ACHN (cell line): ENCODE results near the gene IFI30.
"Not testable (repeated sequence)": the region's sequence is repeated elsewhere in the genome, so short reads cannot be mapped to it uniquely, and the experiment has no call there.

Experiments
- DNase-seq: peaks from one replicate; pipeline ENCODE4 v3.0.0-alpha.2; 2015
- in situ Hi-C: cut with HindIII; loops from 2 replicates; pipeline ENCODE4 v1.10.0; 2017; ENCODE audit warnings: low sequenced_read_pairs, low pct_ligation_motif_present, low pct_unique_long_range_greater_than_20kb

IFI30 gene

DNA sequence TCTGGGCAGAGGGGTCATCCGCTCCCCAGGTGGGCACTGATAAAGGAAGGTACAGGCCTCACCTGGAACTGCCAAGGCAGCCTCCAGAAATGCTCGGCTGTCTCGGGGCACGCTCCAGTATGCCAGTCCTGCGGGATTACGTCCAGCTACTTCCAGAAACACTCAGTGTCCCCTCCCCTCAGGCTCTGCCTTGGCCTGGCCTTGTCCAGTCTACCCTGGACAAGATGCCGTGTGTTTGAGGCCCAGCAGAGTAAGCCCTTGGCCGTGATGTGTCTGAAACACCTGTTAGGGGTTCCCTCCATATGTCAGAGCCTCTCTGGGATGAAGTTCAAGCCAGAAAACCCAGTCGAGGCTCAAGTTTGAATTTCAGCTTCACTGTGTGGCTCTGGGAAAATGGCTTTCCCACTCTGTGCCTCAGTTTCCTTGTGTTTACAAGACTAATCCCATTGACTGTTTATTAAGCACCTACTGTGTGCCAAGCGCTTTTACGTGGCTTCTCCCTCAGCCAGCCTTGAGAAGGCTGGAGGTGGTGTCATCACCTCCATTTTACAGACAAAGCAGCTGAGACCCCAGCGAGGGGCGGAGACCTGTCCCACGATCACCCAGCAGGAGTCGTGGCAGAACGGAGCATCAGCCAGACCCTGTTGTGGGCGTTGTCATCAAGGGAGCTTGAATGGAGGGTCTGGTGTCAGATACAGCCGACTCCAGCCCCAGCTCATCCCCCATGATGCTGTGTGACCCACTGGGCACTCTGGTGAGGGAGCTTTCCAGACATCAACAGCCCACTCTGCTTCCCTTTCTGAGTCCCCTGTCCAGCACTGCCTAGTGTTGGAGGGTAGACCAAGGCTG is 22.6 kb upstream of the IFI30 start:
- in situ Hi-C loops = no loop called here
- DNase-seq = no peak

DNA sequence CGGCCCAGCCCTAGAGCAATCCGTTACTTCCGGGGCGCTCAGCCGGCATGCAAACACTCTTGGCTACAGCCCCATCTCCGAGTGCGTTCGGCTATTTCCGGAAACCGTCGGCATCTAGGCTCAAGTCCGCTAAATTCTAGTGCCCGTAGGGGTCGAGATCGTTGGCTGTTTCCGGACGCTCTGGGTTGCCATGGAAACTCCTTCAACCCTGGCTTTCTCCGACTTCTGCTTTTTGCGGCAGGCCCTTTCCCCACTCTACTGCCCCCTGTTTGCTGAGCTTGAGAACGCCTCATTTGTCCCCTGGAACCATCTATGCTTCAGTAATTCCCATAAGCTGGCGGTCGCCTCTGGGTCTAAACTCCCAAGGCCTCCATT is 21.2 kb upstream of the IFI30 start:
- DNase-seq = peak; percentile 96
- in situ Hi-C loops = no loop called here

DNA sequence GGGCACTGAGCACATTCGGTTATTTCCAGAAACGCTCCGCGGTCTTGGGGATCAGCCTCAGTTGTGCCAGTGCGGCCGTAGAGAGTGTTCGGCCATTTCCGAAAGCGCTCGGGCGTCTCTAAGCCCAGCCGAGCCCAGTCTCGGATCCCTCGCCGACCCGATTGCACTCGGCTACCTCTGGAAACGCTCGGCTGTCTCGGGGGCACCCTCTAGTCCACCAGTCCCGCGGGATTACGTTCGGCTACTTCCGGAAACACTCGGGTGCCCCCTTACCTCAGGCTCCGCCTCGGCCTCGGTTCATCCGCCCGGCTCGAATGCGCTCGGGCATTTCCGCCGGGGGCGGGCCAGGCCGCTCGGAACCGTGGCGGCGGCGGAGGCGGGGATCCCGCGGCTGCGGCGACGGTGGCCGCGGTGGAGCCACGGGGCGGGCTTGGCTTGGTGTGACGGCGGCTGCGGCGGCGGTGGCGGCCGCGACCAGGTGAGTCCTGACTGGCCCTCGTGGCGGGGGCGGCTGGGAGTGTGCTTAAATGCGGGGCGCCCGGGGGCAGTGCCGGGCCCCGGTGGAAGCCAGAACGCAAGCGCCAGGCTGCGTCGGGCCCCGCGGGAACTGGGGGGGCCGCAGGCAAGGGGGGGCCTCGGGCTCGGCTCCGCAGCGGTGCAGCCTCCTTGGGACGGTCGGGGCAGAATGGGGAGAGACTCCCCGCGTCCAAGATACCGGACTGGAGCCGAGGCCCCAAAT is 20.6 kb upstream of the IFI30 start, which contains the start of gene PIK3R2:
TSS of gene PIK3R2 (plus strand) at position 347 of the 739 bp plus-strand sequence. CDS start 2,717 bp downstream, outside the sequence.
- in situ Hi-C loops = no loop called here
- peak; percentile 98 for DNase-seq

DNA sequence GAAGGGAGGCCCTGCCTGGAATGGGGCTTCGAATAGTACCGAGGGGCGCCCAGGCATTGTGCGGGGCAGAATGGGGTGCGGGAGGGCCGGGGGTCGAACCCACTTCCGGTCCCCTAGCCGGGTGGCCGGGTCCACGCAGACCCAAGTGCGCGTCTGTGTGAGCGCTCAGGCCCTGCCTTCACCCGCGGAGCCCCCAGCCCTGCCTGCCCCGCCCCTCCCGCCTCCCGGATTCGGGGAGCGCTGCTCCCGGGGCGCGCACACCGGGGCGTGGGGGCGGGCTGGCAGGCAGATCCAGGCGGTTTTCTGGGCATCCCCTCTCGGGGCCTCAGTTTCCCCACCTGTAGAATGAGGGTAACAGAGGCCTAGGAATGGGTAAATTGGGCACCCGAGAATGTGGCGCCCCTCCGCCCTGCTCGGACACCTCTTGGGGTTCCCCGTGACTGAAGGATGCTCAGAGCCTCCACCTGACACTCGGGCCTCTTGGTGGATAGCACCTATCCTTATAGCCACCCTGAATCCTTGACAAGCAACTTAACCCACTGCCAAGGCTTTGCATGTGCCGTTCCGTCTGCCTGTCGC is 20.0 kb upstream of the IFI30 start:
- in situ Hi-C loops = no loop called here
- DNase-seq = no peak

DNA sequence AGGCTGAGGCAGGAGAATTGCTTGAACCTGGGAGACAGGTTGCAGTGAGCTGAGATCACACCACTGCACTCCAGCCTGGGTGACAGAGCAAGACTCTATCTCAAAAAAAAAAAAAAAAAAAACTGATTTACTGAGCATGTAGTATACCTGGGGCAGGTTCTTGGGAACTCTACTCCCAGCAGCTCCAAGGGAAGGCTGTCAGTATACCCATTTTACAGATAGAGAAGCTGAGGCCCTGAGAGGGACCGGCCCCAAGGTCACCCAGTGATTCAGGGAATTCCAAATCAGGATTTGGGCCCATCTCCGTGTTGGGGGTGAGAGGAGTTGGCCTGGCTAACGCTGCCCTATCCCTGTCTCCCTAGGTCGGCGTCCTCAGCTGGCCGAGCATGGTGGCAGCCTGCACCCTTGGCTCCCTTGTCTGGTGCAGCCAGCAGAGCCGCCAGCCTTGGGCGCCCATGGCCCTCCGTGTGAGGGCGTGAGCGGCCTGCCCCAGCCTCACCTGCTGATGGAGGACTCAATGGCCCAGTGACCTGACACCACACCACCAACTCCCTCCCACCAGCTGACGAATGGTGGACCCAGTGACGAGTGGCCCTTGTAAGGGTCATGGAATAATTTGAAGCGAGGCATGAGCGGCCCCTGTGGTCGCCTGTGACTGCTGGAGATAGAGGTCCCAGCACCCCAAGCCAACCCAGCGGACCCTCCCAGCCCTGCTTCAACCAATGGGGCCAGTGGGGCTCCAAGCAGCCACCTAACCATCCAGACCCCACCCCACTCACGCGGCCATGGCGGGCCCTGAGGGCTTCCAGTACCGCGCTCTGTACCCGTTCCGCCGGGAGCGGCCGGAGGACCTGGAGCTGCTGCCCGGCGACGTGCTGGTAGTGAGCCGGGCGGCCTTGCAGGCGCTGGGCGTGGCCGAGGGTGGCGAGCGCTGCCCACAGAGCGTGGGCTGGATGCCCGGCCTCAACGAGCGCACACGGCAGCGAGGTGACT is 18.2 kb upstream of the IFI30 start:
- in situ Hi-C loops = no loop called here
- no peak for DNase-seq

DNA sequence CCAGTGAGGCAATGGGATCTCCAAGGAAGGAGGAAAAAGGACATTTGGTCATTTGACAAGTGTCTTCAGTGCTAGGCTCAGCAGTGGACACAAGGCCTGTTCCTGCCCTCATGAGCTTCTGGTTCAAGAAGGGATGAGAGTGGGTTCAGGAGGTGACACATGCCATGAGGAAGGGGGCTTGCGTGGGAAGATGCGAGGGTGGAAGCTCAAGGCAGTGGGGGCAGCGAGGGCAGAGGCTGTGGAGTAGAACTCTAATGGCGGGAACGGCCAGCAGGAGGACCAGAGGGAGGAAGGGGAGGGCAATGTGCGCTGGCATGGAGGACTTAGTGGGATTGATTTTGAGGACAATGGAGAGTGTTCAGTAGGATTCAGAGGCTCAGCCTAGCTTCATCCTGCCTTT is 17.3 kb upstream of the IFI30 start:
- DNase-seq = no peak
- in situ Hi-C loops = no loop called here

DNA sequence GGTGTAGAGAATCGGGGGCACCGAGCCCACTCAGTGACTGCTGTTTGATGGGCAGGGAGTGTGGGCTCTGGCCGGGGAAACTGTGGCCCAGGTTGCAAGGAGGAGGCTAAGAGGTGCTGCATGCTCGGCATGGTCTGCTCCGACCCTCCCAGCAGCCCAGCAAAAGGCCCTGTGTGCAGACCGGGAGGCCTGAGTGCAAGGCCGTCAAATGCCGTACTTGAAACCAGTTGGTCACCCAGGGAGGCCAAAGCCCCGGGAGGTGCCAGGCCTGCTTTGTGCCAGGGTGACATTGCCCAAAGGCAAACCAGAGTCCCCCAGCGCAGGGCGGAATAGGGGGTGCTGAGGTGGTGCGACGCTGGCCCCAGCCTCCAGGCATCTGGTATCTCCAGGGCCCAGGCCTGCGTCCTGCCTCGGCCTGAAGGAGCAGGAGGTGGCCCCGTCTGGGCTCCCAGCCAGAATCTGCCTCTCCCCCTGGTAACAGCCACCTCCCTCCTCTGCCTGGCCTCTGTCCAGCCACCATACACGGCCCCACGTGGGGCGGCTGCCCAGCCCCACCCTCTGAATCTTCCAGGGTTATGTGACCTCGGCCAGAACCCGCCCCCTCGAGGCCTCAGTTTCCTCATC is 16.7 kb upstream of the IFI30 start:
- in situ Hi-C loops = no loop called here
- DNase-seq = peak; percentile 30

DNA sequence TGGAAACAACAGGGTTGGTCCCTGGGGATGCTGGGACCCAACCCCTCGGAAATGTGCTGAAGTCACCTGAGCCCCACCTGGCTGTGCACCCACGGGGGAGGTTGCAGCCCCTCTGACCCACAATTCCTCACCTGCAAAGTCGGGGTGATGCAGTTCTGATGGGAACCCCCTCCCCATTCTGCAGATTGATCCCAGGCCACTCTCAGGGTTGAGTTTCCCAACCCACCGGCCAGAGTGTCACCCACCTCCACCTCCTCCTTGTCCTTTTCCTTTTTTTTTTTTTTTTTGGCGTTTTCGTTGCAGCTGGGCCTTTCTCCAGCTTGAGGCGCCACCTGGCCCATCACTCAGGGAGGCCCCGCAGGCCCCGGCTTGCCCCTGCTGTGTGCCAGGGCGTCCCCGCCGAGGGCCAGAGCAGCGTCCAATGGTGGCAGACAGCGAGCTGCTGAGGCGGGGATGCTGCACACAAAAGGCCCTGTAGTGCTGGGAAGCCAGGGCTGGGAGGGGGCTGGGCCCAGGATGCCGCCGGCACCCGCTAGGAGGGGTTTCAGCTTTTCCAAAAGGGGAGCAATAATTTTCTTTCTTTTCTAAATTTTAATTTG is 16.0 kb upstream of the IFI30 start:
- in situ Hi-C loops = no loop called here

DNA sequence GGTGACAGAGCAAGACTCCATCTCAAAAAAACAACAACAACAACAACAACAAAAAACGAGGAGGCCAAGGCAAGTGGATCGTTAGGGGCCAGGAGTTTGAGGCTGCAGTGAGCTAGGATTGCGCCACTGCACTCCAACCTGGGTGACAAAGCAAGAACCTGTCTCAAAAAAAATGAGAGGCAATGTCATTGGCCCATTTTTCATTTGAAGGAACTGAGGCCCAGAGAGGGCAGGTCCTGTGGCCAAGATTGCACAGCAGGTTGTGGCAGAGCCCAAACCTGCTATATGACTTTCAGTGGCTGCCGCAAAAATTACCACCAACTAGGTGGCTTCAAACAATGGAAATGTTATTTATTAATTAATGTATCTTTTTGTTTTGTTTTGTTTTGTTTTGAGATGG is 15.1 kb upstream of the IFI30 start:
- in situ Hi-C loops = no loop called here
- DNase-seq = no peak

More for the DNA sequence above, 16.0 kb upstream of the IFI30 start:
- no peak for DNase-seq

DNA sequence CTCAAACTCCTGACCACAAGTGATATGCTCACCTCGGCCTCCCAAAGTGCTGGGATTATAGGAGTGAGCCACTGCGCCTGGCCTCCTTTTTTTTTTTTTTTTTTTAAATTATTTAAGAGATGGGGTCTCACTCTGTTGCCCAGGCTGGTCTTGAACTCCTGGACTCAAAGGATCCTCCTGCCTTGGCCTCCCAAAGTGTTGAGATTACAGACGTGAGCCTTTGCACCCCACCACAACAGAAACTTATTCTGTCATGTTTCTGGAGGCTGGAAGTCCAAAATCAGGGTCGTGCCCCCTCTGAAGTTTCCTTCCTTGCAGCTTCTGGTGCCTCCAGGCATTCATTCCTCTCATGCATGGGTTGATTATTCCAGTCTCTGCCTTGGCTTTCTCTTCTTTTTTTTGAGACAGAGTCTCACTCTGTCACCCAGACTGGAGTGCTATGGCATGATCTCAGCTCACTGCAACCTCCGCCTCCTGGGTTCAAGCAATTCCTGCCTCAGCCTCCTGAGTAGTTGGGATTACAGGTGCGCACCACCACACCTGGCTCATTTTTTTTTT is 14.5 kb upstream of the IFI30 start:
- in situ Hi-C loops, DNase-seq: not testable (repeated sequence)

DNA sequence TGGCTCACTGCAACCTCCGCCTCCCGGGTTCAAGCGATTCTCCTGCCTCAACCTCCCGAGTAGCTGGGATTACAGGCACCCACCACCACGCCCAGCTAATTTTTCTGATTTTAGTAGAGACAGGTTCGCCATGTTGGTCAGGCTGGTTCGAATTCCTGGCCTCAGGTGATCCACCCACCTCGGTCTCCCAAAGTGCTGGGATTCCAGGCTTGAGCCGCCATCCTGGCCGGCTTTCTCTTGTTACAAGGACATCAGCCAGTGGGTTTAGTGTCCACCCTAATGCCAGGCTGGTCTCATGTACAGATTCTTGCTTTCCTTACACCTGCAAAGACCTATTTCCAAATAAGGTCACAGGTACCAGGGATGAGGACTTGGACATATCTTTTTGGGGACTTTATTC is 13.8 kb upstream of the IFI30 start:
- DNase-seq = no peak
- in situ Hi-C loops = no loop called here

DNA sequence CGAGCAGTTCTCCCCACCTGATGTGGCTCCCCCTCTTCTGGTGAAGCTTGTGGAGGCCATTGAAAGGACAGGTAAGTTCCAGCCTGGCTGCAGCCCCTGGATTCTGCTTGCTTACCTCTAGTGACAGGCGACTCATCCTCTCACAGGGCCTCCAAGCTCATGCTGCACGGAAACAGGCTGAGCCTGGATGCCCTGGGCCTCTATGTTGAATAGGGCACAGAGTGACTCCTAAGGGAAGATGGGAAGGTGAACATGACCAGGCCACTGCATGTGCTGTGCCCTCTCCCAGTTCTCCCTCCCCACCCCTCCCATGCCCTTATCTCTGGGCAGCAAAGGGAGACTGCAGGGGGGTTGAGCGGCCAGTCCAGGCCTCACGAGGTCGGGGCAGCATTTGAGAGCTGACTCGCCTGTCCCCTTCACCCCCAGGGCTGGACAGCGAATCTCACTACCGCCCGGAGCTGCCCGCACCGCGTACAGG is 13.1 kb upstream of the IFI30 start:
- no peak for DNase-seq
- in situ Hi-C loops = no loop called here

DNA sequence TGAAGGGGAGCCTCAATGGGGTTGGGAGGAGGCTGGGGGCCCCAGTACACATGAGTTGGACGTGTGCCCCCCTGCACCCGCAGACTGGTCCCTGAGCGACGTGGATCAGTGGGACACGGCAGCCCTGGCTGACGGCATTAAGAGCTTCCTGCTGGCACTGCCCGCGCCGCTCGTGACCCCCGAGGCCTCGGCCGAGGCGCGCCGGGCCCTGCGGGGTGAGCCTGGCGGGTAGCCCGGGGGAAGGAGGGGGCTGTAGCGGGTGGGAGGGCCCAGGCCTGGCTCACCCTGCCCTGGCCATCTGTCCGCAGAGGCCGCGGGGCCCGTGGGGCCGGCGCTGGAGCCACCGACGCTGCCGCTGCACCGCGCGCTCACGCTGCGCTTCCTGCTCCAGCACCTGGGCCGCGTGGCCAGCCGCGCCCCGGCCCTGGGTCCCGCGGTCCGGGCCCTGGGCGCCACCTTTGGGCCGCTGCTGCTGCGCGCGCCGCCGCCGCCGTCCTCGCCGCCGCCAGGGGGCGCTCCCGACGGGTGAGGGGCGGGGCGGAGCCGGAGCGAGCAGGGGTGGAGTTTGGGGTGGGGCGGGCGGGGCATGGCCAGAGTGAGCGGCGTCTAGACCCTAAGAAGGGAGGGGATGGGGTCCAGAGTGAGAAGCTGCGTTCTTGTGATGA is 12.5 kb upstream of the IFI30 start:
- DNase-seq = peak; percentile 66
- in situ Hi-C loops = no loop called here

DNA sequence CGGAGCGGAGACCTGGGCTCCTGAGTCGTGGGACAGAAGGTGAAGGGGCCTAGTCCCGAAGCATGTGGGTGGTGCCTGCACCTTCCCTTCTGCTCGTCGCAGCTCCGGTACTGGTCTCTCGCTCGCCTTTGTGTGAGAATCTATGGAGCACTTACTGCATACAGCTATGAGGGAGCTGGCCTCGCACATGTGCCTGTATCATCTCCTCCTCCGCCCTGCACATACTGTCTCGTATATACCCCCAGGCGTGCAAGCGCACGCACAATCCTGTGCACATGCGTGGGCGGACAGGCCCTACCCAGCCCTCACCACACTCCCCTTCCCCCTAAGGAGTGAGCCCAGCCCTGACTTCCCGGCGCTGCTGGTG is 12.0 kb upstream of the IFI30 start:
- in situ Hi-C loops = no loop called here
- no peak for DNase-seq

DNA sequence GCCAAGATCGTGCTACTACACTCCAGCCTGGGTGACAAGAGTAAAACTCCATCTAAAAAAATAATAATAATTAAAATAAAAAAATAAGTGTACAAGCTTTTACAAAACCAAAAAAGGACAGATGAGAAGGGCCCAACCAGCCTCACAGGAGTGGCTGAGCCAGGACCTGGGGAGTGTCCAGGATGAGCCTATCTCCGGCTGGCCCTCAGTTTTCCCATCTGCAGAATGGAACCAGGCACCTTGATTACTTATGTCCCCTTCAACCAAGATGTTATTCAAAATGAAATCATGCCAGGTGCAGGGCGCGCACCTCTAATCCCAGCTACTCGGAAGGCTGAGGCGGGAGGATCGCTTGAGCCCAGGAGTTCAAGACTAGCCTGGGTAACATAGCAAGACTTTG is 9.5 kb upstream of the IFI30 start:
- in situ Hi-C loops = no loop called here
- DNase-seq = no peak

DNA sequence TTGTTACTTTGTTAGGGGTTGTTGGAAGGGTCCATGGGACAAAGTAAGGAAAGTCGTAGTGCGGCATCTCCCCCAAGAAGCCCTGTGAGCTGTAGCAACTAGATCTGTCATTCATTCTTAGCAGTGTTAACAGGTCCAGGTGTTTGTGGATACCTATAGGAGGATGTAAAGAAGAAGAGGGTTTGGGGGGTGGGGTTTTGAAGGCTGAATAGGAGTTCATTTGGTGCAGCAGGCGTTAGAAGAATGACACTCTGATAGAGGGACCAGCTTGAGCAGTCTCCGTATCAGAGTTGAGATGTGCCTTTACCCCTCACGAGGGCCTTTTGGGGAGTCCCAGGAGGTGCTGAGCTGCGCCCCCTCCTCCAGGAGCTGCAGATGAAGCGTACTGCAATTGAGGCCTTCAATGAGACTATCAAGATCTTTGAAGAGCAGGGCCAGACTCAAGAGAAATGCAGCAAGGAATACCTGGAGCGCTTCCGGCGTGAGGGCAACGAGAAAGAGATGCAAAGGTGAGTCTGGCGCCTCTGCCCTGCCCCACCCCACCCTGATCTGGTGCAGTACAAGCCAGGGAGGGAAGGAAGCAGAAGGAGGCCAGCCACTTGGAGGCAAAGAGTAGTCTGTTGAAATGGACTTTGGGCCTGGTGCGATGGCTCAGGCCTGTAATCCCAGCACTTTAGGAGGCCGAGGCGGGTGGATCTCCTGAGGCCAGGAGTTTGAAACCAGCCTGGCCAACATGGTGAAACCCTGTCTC is 7.6 kb upstream of the IFI30 start:
- no peak for DNase-seq
- in situ Hi-C loops = no loop called here
